Uterus (tissue), 4 donors: ENCODE results near the gene DCLK3. TPM values are rescaled to one million over a fixed set of nuclear protein-coding genes. Genes with fewer than 3 reads are reported as not detected.

Experiments
- DNase-seq, 2 donors: peaks; one replicate each; pipeline ENCODE4 v3.0.0-alpha.2; 2019 to 2020
- H3K27ac ChIP-seq, 2 donors: fragments of 200-600 bp; sonication (generic); 1 replicate in 1 of 2; 2 replicates in 1 of 2; pipeline ENCODE4 v1.5.1; 2016 to 2018
- H3K27me3 ChIP-seq, 2 donors: fragments of 200-600 bp; sonication (generic); one replicate each; pipeline ENCODE4 v1.5.1; 2018 to 2019; ENCODE audit warnings: control low read depth in 1 of 2
- H3K36me3 ChIP-seq, 2 donors: fragments of 200-600 bp; sonication (generic); one replicate each; pipeline ENCODE4 v1.5.1; 2019; ENCODE audit warnings: control low read depth in 1 of 2
- H3K4me1 ChIP-seq, 2 donors: fragments of 200-600 bp; sonication (generic); one replicate each; pipeline ENCODE4 v1.5.1; 2018 to 2019; ENCODE audit warnings: control low read depth in 1 of 2
- H3K4me3 ChIP-seq, 2 donors: fragments of 200-600 bp; sonication (generic); 1 replicate in 1 of 2; 2 replicates in 1 of 2; pipeline ENCODE4 v1.5.1; 2018 to 2019; ENCODE audit warnings: mild to moderate bottlenecking in 1 of 2
- H3K9me3 ChIP-seq, 2 donors: fragments of 200-600 bp; sonication (generic); one replicate each; pipeline ENCODE4 v1.5.1; 2019; ENCODE audit warnings: control low read depth in 1 of 2
- POLR2A ChIP-seq, 2 donors: fragments of 450-650 bp; IDR thresholded peaks; one replicate each; pipeline ENCODE4 v1.6.1; 2016; ENCODE audit warnings: antibody characterized with exemption in 2 of 2, mild to moderate bottlenecking in 1 of 2, moderate library complexity in 1 of 2
- intact Hi-C: fragments of 100-400 bp; cut with DNase I; formaldehyde crosslinking; loops from one replicate; pipeline ENCODE4 v1.15.1; 2023; ENCODE audit warnings: low total_unique reads
- total RNA-seq, 4 donors: library from RNA; depleted of rRNA in 3 of 4; stranded (reverse); fragments of >200 nt in 3 of 4; gene quantifications; one replicate each; pipeline versions ENCODE4 v1.1.0 to v1.2.4, GENCODE V29; 2014 to 2023
- TF ChIP-seq, protein P1 (sequence below), 4 experiments: fragments of 200-600 bp in 2 of 4; fragments of 450-650 bp in 2 of 4; sonication (generic) in 2 of 4; IDR thresholded peaks; one replicate each; pipeline ENCODE4 v1.5.1; 2016 to 2019; ENCODE audit warnings: antibody characterized with exemption in 4 of 4, mild to moderate bottlenecking in 2 of 4, moderate library complexity in 1 of 4
- donor health status: DM: yes; HTN: yes; CAD: no.

Gene DCLK3
- total RNA-seq, 4 donors from 2014 or later, result 1.0 to 1.5 TPM; not detected in 2

DNA sequence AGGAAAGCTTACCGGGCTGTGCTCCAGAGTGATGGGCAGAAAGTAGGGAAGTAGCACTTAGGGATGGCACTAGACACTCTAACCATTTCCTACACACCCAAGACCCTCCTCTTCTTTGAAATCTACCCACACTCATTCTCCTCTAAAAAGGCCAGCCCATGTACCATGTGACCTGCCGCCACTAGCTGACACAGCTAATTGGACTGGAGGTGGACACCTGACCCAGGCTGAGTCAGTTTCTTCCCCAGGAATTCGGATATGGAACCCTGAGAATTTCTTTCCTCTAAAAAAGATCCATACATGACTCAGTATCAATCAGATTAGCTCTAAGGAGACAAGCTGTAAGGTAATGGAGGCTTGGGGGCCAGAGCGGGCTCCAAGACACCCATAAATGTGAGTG lies 60.1 kb downstream of the DCLK3 start:
- intact Hi-C loops, result no loop called here
- TF ChIP-seq, protein P1, sequence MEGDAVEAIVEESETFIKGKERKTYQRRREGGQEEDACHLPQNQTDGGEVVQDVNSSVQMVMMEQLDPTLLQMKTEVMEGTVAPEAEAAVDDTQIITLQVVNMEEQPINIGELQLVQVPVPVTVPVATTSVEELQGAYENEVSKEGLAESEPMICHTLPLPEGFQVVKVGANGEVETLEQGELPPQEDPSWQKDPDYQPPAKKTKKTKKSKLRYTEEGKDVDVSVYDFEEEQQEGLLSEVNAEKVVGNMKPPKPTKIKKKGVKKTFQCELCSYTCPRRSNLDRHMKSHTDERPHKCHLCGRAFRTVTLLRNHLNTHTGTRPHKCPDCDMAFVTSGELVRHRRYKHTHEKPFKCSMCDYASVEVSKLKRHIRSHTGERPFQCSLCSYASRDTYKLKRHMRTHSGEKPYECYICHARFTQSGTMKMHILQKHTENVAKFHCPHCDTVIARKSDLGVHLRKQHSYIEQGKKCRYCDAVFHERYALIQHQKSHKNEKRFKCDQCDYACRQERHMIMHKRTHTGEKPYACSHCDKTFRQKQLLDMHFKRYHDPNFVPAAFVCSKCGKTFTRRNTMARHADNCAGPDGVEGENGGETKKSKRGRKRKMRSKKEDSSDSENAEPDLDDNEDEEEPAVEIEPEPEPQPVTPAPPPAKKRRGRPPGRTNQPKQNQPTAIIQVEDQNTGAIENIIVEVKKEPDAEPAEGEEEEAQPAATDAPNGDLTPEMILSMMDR (IDR thresholded peaks at IDR 0.05), result no peak
- no peak for TF ChIP-seq POLR2A (IDR thresholded peaks at IDR 0.05)
- no peak for DNase-seq

DNA sequence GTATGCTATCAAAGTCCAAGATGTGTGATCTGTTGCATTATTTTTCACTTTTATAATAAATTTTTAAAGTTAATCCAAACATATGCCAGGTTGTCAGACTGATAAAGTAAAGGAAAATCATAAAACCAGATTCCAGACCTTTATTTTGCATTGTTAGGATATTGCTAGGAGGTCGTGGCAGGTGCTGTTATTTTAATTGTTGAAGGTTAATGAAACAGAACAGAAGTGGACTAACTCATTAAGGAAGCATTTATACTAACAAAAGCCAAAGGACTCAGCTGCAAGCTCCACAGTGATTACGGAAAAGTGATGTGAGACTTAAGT lies 63.1 kb downstream of the DCLK3 start:
- TF ChIP-seq, protein P1 (IDR thresholded peaks at IDR 0.05), result no peak
- no peak for TF ChIP-seq POLR2A (IDR thresholded peaks at IDR 0.05)
- intact Hi-C loops, result no loop called here
- H3K36me3 ChIP-seq, result no peaks in the 10 kb centered on the region
- no peak overlapping the region for H3K4me3 ChIP-seq
- H3K27ac ChIP-seq, result no peak overlapping the region
- no peaks in the 10 kb centered on the region for H3K4me1 ChIP-seq
- H3K9me3 ChIP-seq, result no peaks in the 10 kb centered on the region
- no peaks in the 10 kb centered on the region for H3K27me3 ChIP-seq
- DNase-seq, result no peak

More for the DNA sequence above, 60.1 kb downstream of the DCLK3 start:
- Histone ChIP-seq H3K27ac (no peak overlapping the region), H3K9me3 (no peaks in the 10 kb centered on the region), H3K36me3 (no peaks in the 10 kb centered on the region), H3K4me1 (no peaks in the 10 kb centered on the region), H3K4me3 (no peak overlapping the region), H3K27me3 (no peaks in the 10 kb centered on the region)

DNA sequence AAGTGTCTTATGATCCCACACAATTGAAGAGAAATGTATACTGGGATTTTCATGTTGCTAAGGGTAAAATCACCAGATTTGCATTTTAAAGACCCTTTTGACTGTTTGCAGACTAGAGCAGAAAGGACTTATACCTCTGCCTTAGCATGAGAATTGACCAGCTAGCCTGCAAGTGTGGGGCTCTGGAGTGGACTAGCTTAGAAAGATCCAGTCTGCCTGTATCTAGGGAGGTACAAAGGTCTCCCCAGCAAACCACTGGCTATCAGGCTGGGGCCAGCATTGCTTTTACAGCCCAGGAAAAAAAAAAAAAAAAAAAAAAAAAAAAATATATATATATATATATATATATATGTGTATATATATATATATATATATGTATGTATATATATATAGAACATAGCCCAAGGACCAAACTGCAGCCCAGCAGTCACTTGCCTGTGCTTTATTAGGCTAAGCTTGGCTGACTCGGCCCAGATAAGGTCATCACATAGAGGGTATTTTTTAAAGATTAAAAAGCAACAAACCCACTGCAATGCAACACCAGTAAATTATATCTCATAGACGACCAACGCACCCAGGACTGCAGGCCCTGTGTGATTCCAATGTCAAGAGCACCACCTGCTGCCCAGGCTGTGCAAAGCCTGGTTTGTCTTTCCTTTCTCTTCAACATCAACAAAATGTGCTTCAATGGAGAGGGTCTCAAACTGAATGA lies 63.7 kb downstream of the DCLK3 start:
- intact Hi-C loops, result no loop called here
- peak; percentile 29 to 53 for DNase-seq
- H3K4me1 ChIP-seq, result no peaks in the 10 kb centered on the region

DNA sequence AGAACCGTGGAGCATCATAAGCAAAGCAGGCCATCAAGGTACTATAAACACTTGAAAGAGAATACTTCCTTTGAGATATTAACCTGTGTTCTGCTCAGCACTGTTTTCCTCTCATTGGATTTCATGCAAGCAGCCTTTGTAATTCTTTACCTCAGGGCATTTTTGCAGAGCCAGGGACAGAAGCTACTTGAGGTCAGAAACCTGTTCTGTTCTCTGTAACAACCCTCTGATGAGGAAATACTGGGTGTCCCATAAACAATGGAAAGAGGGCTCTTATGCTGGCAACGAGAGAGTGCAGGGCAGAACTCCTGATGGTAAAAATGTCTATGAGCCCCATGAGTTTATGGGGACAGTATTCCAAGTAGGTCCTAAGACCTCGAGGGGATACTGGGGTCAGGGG lies 66.0 kb downstream of the DCLK3 start:
- intact Hi-C loops, result no loop called here
- no peak overlapping the region for H3K27ac ChIP-seq
- no peak for TF ChIP-seq POLR2A (IDR thresholded peaks at IDR 0.05)
- TF ChIP-seq, protein P1 (IDR thresholded peaks at IDR 0.05), result no peak

More for the DNA sequence above, 63.7 kb downstream of the DCLK3 start:
- no peak for TF ChIP-seq POLR2A (IDR thresholded peaks at IDR 0.05)
- TF ChIP-seq, protein P1 (IDR thresholded peaks at IDR 0.05), result peak; percentile 63 to 76 (median 68)
- Histone ChIP-seq H3K36me3 (no peaks in the 10 kb centered on the region), H3K27ac (no peak overlapping the region), H3K4me3 (no peak overlapping the region), H3K9me3 (no peaks in the 10 kb centered on the region), H3K27me3 (no peaks in the 10 kb centered on the region)

DNA sequence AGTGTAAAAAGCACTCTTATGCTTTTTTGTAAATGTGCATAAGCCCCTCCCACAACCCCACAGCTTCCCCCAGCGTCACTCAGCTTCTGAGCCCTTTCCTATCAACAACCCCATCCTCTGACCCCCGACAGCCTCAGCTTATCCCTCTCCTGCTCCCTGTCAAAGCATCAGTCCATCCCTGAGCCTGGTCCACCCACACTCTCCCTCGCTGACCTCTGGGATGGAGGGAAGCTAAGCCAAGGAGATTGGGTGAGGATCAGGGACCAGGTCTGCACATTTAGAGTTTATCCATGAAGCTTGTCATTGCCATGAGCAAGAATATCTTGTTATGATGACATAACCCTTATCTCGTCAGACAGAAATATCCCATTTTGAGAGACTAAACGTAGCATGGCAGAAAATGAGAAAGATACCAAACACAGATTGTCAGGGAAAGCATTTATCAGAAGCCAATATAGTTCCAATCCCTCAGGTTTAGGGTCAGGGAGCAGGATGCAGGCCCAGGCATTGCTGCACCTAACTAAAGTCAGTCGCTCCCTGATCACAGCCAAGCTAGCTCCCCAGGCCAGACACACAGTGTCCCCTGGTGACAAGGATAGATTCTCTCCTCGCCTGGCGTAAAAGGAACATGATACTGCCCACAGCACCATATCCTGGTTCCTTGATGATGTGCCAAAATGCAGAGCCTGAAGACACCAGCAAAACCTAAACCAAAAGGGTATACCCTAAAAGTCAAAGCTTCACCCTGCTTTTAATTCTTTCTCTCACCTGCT lies 66.9 kb downstream of the DCLK3 start:
- Histone ChIP-seq H3K36me3 (no peaks in the 10 kb centered on the region), H3K9me3 (no peaks in the 10 kb centered on the region), H3K27me3 (no peaks in the 10 kb centered on the region), H3K27ac (no peak overlapping the region), H3K4me1 (no peaks in the 10 kb centered on the region), H3K4me3 (no peak overlapping the region)
- intact Hi-C loops, result no loop called here
- no peak for TF ChIP-seq POLR2A (IDR thresholded peaks at IDR 0.05)
- TF ChIP-seq, protein P1 (IDR thresholded peaks at IDR 0.05), result no peak
- no peak for DNase-seq

More for the DNA sequence above, 66.0 kb downstream of the DCLK3 start:
- H3K4me1 ChIP-seq, result no peaks in the 10 kb centered on the region
- DNase-seq, result no peak
- no peak overlapping the region for H3K4me3 ChIP-seq
- H3K36me3 ChIP-seq, result no peaks in the 10 kb centered on the region
- H3K27me3 ChIP-seq, result no peaks in the 10 kb centered on the region
- no peaks in the 10 kb centered on the region for H3K9me3 ChIP-seq
